OCI-LY7 (cell line): ENCODE results near the gene TRPM3. TPM values are rescaled to one million over a fixed set of nuclear protein-coding genes. Genes with fewer than 3 reads are reported as not detected.

Experiments
- BruUV-seq: library from RNA; stranded (reverse); fragments of 400-500 nt; replicated peaks from 2 replicates; lab custom pipeline; 2021; lab: Mats Ljungman, UMichigan
- CTCF ChIA-PET: fragments of 300-600 bp; sonication (Branson Sonifier 250); formaldehyde crosslinking; loops from one replicate; lab custom pipeline; 2022; ENCODE audit warnings: antibody characterized with exemption; ENCODE audit not compliant: unreplicated experiment; lab: Charles Lee
- POLR2A ChIA-PET: fragments of 300-600 bp; sonication (Branson Sonifier 250); formaldehyde crosslinking; loops from one replicate; lab custom pipeline; 2022; ENCODE audit warnings: antibody characterized with exemption; lab: Charles Lee
- DNase-seq: peaks from one replicate; pipeline ENCODE4 v3.0.0-alpha.2; 2015; ENCODE audit warnings: low spot score
- H2AFZ ChIP-seq: fragments of 200-600 bp; sonication (generic), shearing (Covaris generic); 2 replicates; pipeline ENCODE4 v1.6.1; 2014; ENCODE audit warnings: mild to moderate bottlenecking, antibody characterized with exemption, low read length, moderate library complexity
- H3K27ac ChIP-seq: fragments of 200-600 bp; sonication (generic); 2 replicates; pipeline ENCODE4 v1.5.1; 2014; ENCODE audit warnings: mixed run types, low read depth, mild to moderate bottlenecking, moderate library complexity, low read length, inconsistent platforms; ENCODE audit not compliant: poor library complexity, severe bottlenecking
- H3K36me3 ChIP-seq: fragments of 200-600 bp; sonication (generic); 2 replicates; pipeline ENCODE4 v1.6.1; 2014; ENCODE audit warnings: mild to moderate bottlenecking, antibody characterized with exemption, low read length, moderate library complexity, mixed read lengths; ENCODE audit not compliant: insufficient read depth
- H3K4me1 ChIP-seq: fragments of 200-600 bp; sonication (generic); 2 replicates; pipeline ENCODE4 v1.5.1; 2014; ENCODE audit warnings: mild to moderate bottlenecking, low read length; ENCODE audit not compliant: insufficient read depth, poor library complexity, severe bottlenecking
- H3K4me2 ChIP-seq: fragments of 200-600 bp; sonication (generic); 2 replicates; pipeline ENCODE4 v1.6.1; 2014; ENCODE audit warnings: mild to moderate bottlenecking, low read length
- H3K4me3 ChIP-seq: fragments of 200-600 bp; sonication (generic); 2 replicates; pipeline ENCODE4 v1.5.1; 2014; ENCODE audit warnings: mild to moderate bottlenecking, low read depth, low read length; ENCODE audit not compliant: poor library complexity, severe bottlenecking
- H3K79me2 ChIP-seq: fragments of 200-600 bp; sonication (generic); 2 replicates; pipeline ENCODE4 v1.6.1; 2016; ENCODE audit warnings: low read depth, mild to moderate bottlenecking, low read length, moderate library complexity, mixed read lengths; ENCODE audit not compliant: insufficient read depth
- H3K9me2 ChIP-seq: fragments of 200-600 bp; sonication (generic); 2 replicates; pipeline ENCODE4 v1.6.1; 2016; ENCODE audit warnings: mild to moderate bottlenecking, low read length, mixed read lengths; ENCODE audit not compliant: insufficient read depth
- H3K9me3 ChIP-seq: fragments of 200-600 bp; sonication (generic); 2 replicates; pipeline ENCODE4 v1.6.1; 2014; ENCODE audit warnings: mild to moderate bottlenecking, mixed run types, low read length, mixed read lengths
- H4K20me1 ChIP-seq: fragments of 200-600 bp; sonication (generic); 2 replicates; pipeline ENCODE4 v1.6.1; 2014; ENCODE audit warnings: mild to moderate bottlenecking, antibody characterized with exemption, low read length, moderate library complexity, mixed read lengths; ENCODE audit not compliant: insufficient read depth
- CTCF ChIP-seq: fragments of 200-600 bp; sonication (generic); conservative IDR thresholded peaks from 2 replicates; pipeline ENCODE4 v1.5.1; 2014; ENCODE audit warnings: mild to moderate bottlenecking, antibody characterized with exemption, low read length, moderate library complexity, mixed read lengths
- EZH2phosphoT487 ChIP-seq: fragments of 200-600 bp; sonication (generic); IDR thresholded peaks from 2 replicates; pipeline ENCODE4 v1.6.1; 2018; ENCODE audit warnings: low read depth, borderline replicate concordance, mild to moderate bottlenecking, mixed run types, antibody characterized with exemption, low read length, moderate library complexity, mixed read lengths
- intact Hi-C: fragments of 100-400 bp; cut with micrococcal nuclease; formaldehyde crosslinking; loops from one replicate; pipeline ENCODE4 v1.10.0; 2022; ENCODE audit not compliant: unreplicated experiment
- total RNA-seq, 2 experiments: library from RNA; depleted of rRNA in 1 of 2; stranded (reverse); fragments of >200 nt in 1 of 2; shearing (Covaris generic) in 1 of 2; gene quantifications; 2 replicates each; pipeline ENCODE4 v1.2.3, GENCODE V29; 2014 to 2022

TRPM3 gene
- total RNA-seq, 2 experiments from 2014 or later: not detected

DNA sequence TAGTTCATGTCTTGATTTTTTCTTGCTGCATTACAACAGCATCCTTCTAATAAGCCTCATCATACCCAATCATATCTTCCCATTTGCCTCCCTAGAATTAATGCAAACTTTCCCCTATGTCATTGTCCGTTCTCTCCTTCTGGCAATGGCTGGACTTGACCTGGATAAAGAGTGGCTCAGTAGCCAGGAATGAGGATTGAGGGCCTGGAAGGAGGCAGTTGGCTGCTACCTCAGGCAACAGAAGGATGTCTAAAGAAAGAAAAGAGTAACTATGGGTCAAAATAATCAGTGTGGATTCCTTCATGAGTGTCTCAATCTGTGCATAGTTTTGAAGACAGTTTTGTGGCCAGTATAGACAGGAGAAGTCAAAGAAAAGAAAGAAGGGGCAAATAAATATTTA lies 209.6 kb downstream of the TRPM3 start:
- ChIA-PET CTCF (no interaction called here), POLR2A (no interaction called here)
- H3K4me1 ChIP-seq: no peaks in the 10 kb centered on the region
- BruUV-seq: no TSS peak
- H3K9me2 ChIP-seq: no peaks in the 10 kb centered on the region
- no peak overlapping the region for H2AFZ ChIP-seq
- no peak overlapping the region for H3K27ac ChIP-seq
- H3K36me3 ChIP-seq: no peaks in the 10 kb centered on the region
- TF ChIP-seq CTCF: no peak
- no peak for TF ChIP-seq EZH2phosphoT487
- DNase-seq: no peak
- H3K79me2 ChIP-seq: no peaks in the 10 kb centered on the region
- intact Hi-C loops: no loop called here
- no peak overlapping the region for H3K4me2 ChIP-seq
- no peaks in the 10 kb centered on the region for H3K9me3 ChIP-seq
- no peaks in the 10 kb centered on the region for H4K20me1 ChIP-seq
- no peak overlapping the region for H3K4me3 ChIP-seq

GRCh38 chr9:70910598-70910997 lies 210.8 kb downstream of the TRPM3 start:
- intact Hi-C loops: no loop called here
- no peak overlapping the region for H3K4me2 ChIP-seq

More at GRCh38 chr9:70910598-70910997, 210.8 kb downstream of the TRPM3 start:
- Histone ChIP-seq H3K9me3 (no peaks in the 10 kb centered on the region), H3K36me3 (no peaks in the 10 kb centered on the region), H4K20me1 (no peaks in the 10 kb centered on the region), H3K4me1 (no peaks in the 10 kb centered on the region), H3K79me2 (no peaks in the 10 kb centered on the region), H3K4me3 (no peak overlapping the region), H3K27ac (no peak overlapping the region), H3K9me2 (no peaks in the 10 kb centered on the region), H2AFZ (no peak overlapping the region)
- BruUV-seq: no TSS peak
- ChIA-PET POLR2A (interaction anchor here (0.5 kb wide), 2 partner anchors 12 to 912 kb away, joined by 3 to 4 read pairs; no protein-coding TSS in a partner anchor), CTCF (no interaction called here)
- DNase-seq: no peak
- TF ChIP-seq CTCF (no peak), EZH2phosphoT487 (no peak)
